Measurements from ENCODE around the gene ZNF740.

Gene ZNF740

GRCh38 chr12:53180220-53180930 is at the start of gene ZNF740, which contains the start of gene CSAD:
ZNF740 (plus strand) TSS chr12:53180722; CDS start chr12:53181984, 1,262 bp downstream.
CSAD (minus strand) TSS chr12:53180925; CDS start chr12:53173470, 7,455 bp downstream.
- peak within 1 kb of the TSS; percentile 84 for H3K4me3 ChIP-seq (ENCODE audit: low read length)
- DNase-seq (ENCODE audit: low read depth), result peak; percentile 97
- no peak for TF ChIP-seq CTCF (conservative IDR thresholded peaks at IDR 0.05; ENCODE audit: low read length)

GRCh38 chr12:53131844-53132243 is 48.7 kb upstream of the ZNF740 start:
- no peak overlapping the region for H3K4me3 ChIP-seq (ENCODE audit: low read length)
- no peak for DNase-seq (ENCODE audit: low read depth)
- no peak for TF ChIP-seq CTCF (conservative IDR thresholded peaks at IDR 0.05; ENCODE audit: low read length)

GRCh38 chr12:53133722-53134121 is 46.8 kb upstream of the ZNF740 start:
- no peak for TF ChIP-seq CTCF (conservative IDR thresholded peaks at IDR 0.05; ENCODE audit: low read length)
- no peak for DNase-seq (ENCODE audit: low read depth)
- H3K4me3 ChIP-seq (ENCODE audit: low read length), result no peak overlapping the region

GRCh38 chr12:53143355-53143754 is 37.2 kb upstream of the ZNF740 start:
- DNase-seq (ENCODE audit: low read depth), result no peak
- H3K4me3 ChIP-seq (ENCODE audit: low read length), result no peak overlapping the region
- TF ChIP-seq CTCF (conservative IDR thresholded peaks at IDR 0.05; ENCODE audit: low read length), result no peak

GRCh38 chr12:53145383-53146260 is 34.9 kb upstream of the ZNF740 start:
- TF ChIP-seq CTCF (conservative IDR thresholded peaks at IDR 0.05; ENCODE audit: low read length), result no peak
- H3K4me3 ChIP-seq (ENCODE audit: low read length), result no peak overlapping the region
- peak; percentile 92 for DNase-seq (ENCODE audit: low read depth)

- no peak for TF ChIP-seq CTCF (conservative IDR thresholded peaks at IDR 0.05; ENCODE audit: low read length)
- no peak overlapping the region for H3K4me3 ChIP-seq (ENCODE audit: low read length)
- no peak for DNase-seq (ENCODE audit: low read depth)
These were observed 33.3 kb upstream of the ZNF740 start for GRCh38 chr12:53147181-53147580.

Measured in AG10803 (cell line).